ENCODE data around the gene HIVEP1. TPM values are rescaled to one million over a fixed set of nuclear protein-coding genes. Genes with fewer than 3 reads are reported as not detected.

The HIVEP1 gene
- total RNA-seq, 3 donors from 2014 or later (not counting 1 experiment from before 2014, with no cell fraction given), result 26.3 to 37.9 (median 28.4) TPM

DNA sequence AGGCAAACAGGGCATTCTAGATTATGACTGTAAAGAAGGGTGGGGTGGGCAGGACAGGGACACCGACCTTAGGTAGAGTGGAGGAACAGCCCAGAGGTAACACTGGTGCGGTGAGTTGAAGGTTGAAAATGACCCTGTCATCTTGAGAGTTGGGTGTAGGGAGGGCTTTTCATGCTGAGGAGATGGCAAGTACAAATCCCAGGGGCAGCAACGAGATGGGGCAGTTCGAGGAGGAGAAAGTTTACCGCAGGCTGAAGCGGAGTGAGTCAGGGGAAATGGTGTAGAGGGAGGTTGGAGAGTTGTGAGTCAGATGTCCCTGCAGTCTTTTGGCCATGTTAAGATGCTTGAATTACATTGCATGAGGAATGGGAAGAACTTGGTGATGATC, 101.1 kb downstream of the HIVEP1 start:
- Histone ChIP-seq H3K27ac (ENCODE audit: low read length) (peak overlapping the region; percentile 50), H3K4me1 (ENCODE audit: control insufficient read depth, insufficient read depth, low read length) (peaks cover 35% of the 10 kb centered on the region), H3K9me3 (ENCODE audit: control insufficient read depth, insufficient read depth, low read length) (no peaks in the 10 kb centered on the region), H3K27me3 (ENCODE audit: control insufficient read depth, insufficient read depth, low read length) (no peaks in the 10 kb centered on the region), H3K4me3 (ENCODE audit: low read length) (no peak overlapping the region), H3K36me3 (ENCODE audit: control insufficient read depth, insufficient read depth, low read length) (peaks cover 5% of the 10 kb centered on the region)
- Mint-ChIP-seq H3K27me3 (ENCODE audit: low read depth in 2 of 2) (no peaks in the 10 kb centered on the region), H3K9me3 (peaks cover 0 to 3% of the 10 kb centered on the region in 2 donors), H3K4me1 (peaks cover 54 to 66% of the 10 kb centered on the region in 2 donors), H3K4me3 (peak overlapping the region; percentile 37), H3K36me3 (peaks cover 8% of the 10 kb centered on the region), H3K27ac (peak overlapping the region; percentile 29 to 74)
- no peak for ATAC-seq
- intact Hi-C loops (cut with micrococcal nuclease), result no loop called here
- DNase-seq, result no peak
- TF ChIP-seq, protein P1, sequence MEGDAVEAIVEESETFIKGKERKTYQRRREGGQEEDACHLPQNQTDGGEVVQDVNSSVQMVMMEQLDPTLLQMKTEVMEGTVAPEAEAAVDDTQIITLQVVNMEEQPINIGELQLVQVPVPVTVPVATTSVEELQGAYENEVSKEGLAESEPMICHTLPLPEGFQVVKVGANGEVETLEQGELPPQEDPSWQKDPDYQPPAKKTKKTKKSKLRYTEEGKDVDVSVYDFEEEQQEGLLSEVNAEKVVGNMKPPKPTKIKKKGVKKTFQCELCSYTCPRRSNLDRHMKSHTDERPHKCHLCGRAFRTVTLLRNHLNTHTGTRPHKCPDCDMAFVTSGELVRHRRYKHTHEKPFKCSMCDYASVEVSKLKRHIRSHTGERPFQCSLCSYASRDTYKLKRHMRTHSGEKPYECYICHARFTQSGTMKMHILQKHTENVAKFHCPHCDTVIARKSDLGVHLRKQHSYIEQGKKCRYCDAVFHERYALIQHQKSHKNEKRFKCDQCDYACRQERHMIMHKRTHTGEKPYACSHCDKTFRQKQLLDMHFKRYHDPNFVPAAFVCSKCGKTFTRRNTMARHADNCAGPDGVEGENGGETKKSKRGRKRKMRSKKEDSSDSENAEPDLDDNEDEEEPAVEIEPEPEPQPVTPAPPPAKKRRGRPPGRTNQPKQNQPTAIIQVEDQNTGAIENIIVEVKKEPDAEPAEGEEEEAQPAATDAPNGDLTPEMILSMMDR (IDR thresholded peaks at IDR 0.05), result no peak
- WGBS (ENCODE audit: insufficient coverage), result 76% methylated on average over 6 of the region's 6 CpGs

DNA sequence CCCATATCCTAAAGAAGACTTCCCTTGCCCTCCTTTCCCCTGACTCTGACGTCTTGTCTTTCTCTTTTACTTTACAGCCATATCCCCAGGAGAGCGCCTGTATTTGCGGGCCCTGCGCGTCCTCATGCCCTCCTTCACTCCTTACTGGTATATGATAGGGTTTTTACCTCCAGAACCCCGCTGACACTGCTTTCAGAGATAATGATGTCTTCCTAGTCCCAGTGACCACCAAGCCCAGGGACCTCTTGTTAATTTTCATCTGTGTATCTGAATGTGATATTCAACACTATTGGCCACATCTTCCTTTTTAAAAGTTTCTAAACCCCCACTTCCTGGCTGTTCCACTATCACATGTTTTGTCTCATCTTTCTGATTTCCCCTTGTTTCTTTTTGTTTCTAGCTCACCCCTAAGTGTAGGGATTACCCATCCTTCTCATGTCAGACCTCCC, 102.0 kb downstream of the HIVEP1 start:
- ATAC-seq (peak; percentile 38 to 57 (median 43)), DNase-seq (no peak)
- Histone ChIP-seq H3K27ac (ENCODE audit: low read length) (peak overlapping the region; percentile 50), H3K27me3 (ENCODE audit: control insufficient read depth, insufficient read depth, low read length) (no peaks in the 10 kb centered on the region), H3K4me1 (ENCODE audit: control insufficient read depth, insufficient read depth, low read length) (peaks cover 39% of the 10 kb centered on the region), H3K36me3 (ENCODE audit: control insufficient read depth, insufficient read depth, low read length) (peaks cover 5% of the 10 kb centered on the region), H3K4me3 (ENCODE audit: low read length) (no peak overlapping the region), H3K9me3 (ENCODE audit: control insufficient read depth, insufficient read depth, low read length) (no peaks in the 10 kb centered on the region)
- Mint-ChIP-seq H3K4me1 (peaks cover 62 to 75% of the 10 kb centered on the region in 2 donors), H3K9me3 (peaks cover 0 to 3% of the 10 kb centered on the region in 2 donors), H3K27me3 (ENCODE audit: low read depth in 2 of 2) (no peaks in the 10 kb centered on the region), H3K36me3 (peaks cover 8% of the 10 kb centered on the region), H3K4me3 (peak overlapping the region; percentile 35), H3K27ac (peak overlapping the region; percentile 74 to 82)
- TF ChIP-seq, protein P1 (IDR thresholded peaks at IDR 0.05), result no peak
- intact Hi-C loops (cut with micrococcal nuclease), result no loop called here
- 71% methylated on average over 1 of the region's 6 CpGs for WGBS (ENCODE audit: insufficient coverage)

DNA sequence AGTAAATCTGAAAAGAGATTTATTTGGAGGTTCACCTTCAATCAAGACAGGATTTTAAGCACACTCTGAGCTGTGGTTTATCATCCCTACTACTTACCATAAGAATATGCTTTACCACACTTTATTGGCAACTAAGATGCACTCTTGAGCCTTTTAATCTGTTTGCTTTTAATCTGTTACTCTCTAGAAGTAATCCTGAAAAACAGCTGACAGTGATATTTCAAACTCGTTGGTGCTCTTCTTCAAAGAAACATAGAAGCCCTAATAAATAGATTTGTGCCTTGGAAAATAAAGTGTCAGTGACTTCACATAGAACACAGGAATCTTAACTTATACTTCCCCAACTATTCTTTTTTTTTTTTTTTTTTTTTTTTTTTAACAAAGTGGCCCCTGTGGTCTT, 102.9 kb downstream of the HIVEP1 start:
- H3K27ac ChIP-seq (ENCODE audit: low read length), result peak overlapping the region; percentile 50
- Mint-ChIP-seq H3K27ac (peak overlapping the region; percentile 74 to 82), H3K4me3 (peak overlapping the region; percentile 35), H3K36me3 (peaks cover 11% of the 10 kb centered on the region), H3K4me1 (peaks cover 69 to 76% of the 10 kb centered on the region in 2 donors), H3K27me3 (ENCODE audit: low read depth in 2 of 2) (no peaks in the 10 kb centered on the region), H3K9me3 (peaks cover 0 to 3% of the 10 kb centered on the region in 2 donors)
- H3K27me3 ChIP-seq (ENCODE audit: control insufficient read depth, insufficient read depth, low read length), result no peaks in the 10 kb centered on the region
- peaks cover 41% of the 10 kb centered on the region for H3K4me1 ChIP-seq (ENCODE audit: control insufficient read depth, insufficient read depth, low read length)
- intact Hi-C loops (cut with micrococcal nuclease), result no loop called here
- ATAC-seq, result no peak
- TF ChIP-seq, protein P1 (IDR thresholded peaks at IDR 0.05), result no peak
- H3K36me3 ChIP-seq (ENCODE audit: control insufficient read depth, insufficient read depth, low read length), result peaks cover 3% of the 10 kb centered on the region
- no peak overlapping the region for H3K4me3 ChIP-seq (ENCODE audit: low read length)
- no CpG with 5 or more reads among the region's 1 CpG for WGBS (ENCODE audit: insufficient coverage)
- H3K9me3 ChIP-seq (ENCODE audit: control insufficient read depth, insufficient read depth, low read length), result no peaks in the 10 kb centered on the region
- no peak for DNase-seq

DNA sequence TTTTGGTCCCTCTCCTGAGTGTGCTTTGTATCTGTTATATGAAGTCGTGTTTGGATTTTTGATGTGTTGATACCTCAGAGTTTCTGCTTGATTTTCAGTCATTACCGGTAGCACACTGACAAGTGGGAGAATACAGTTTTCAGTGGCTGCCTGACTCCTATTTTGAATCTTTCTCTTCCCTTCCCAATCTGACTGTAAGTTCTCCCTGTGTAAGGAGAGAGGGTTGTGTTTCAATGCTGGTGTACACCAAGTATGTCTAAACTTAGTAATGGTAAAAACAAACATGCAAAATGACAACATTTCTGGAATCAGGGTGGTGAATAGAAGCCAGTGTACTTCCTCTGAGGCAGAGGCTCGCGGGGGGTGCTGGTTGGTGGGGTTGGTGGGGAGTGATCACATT, 103.4 kb downstream of the HIVEP1 start:
- no peak overlapping the region for H3K4me3 Mint-ChIP-seq
- intact Hi-C loops (cut with micrococcal nuclease), result no loop called here

More for the DNA sequence above, 103.4 kb downstream of the HIVEP1 start:
- peaks cover 16% of the 10 kb centered on the region for H3K36me3 Mint-ChIP-seq
- ATAC-seq, result no peak
- peaks cover 42% of the 10 kb centered on the region for H3K4me1 ChIP-seq (ENCODE audit: control insufficient read depth, insufficient read depth, low read length)
- peaks cover 69 to 76% of the 10 kb centered on the region in 2 donors for H3K4me1 Mint-ChIP-seq
- H3K27ac Mint-ChIP-seq, result peak overlapping the region; percentile 60 to 74
- H3K9me3 Mint-ChIP-seq, result peaks cover 0 to 3% of the 10 kb centered on the region in 2 donors
- no peaks in the 10 kb centered on the region for H3K9me3 ChIP-seq (ENCODE audit: control insufficient read depth, insufficient read depth, low read length)
- H3K36me3 ChIP-seq (ENCODE audit: control insufficient read depth, insufficient read depth, low read length), result peaks cover 8% of the 10 kb centered on the region
- no peak for DNase-seq
- H3K27me3 Mint-ChIP-seq (ENCODE audit: low read depth in 2 of 2), result no peaks in the 10 kb centered on the region
- H3K27ac ChIP-seq (ENCODE audit: low read length), result peak overlapping the region; percentile 32
- H3K27me3 ChIP-seq (ENCODE audit: control insufficient read depth, insufficient read depth, low read length), result no peaks in the 10 kb centered on the region
- TF ChIP-seq, protein P1 (IDR thresholded peaks at IDR 0.05), result no peak
- H3K4me3 ChIP-seq (ENCODE audit: low read length), result no peak overlapping the region
- WGBS (ENCODE audit: insufficient coverage), result 83% methylated on average over 4 of the region's 4 CpGs

All from natural killer cell (primary cell).